Measurements from ENCODE around the gene RPP21.

The RPP21 gene

GRCh38 chr6:30359276-30359675, 14.3 kb downstream of the RPP21 start:
- H3K9me2 ChIP-seq (replicated peaks; ENCODE audit: insufficient read depth, low read length), result no peaks in the 10 kb centered on the region
- H3K79me2 ChIP-seq (ENCODE audit: insufficient read depth, low read length), result no peaks in the 10 kb centered on the region
- no peak overlapping the region for H3K4me2 ChIP-seq (ENCODE audit: low read depth, low read length, poor library complexity, severe bottlenecking)
- no peaks in the 10 kb centered on the region for H3F3A ChIP-seq (ENCODE audit: insufficient read depth)
- H3K4me3 ChIP-seq (ENCODE audit: insufficient read depth, low read length, poor library complexity, severe bottlenecking), result no peak overlapping the region
- H3K9ac ChIP-seq (ENCODE audit: low read length), result no peak overlapping the region
- H3K27me3 ChIP-seq (ENCODE audit: low read length), result no peaks in the 10 kb centered on the region; the same call in 1 of the 2 replicates
- H3K27ac ChIP-seq (ENCODE audit: low read depth, low read length), result no peak overlapping the region
- H2AFZ ChIP-seq (ENCODE audit: low read depth, low read length, severe bottlenecking), result no peak overlapping the region
- no peak for TF ChIP-seq EZH2phosphoT487 (conservative IDR thresholded peaks at IDR 0.05; ENCODE audit: low read length)
- TF ChIP-seq CTCF (IDR thresholded peaks at IDR 0.05; ENCODE audit: insufficient read depth, low read length, poor library complexity, severe bottlenecking), result no peak
- no peaks in the 10 kb centered on the region for H3K36me3 ChIP-seq (ENCODE audit: low read length)
- H3K9me3 ChIP-seq (ENCODE audit: insufficient read depth, low read length), result no peaks in the 10 kb centered on the region
- H4K20me1 ChIP-seq (ENCODE audit: low read depth, low read length), result no peaks in the 10 kb centered on the region

- Histone ChIP-seq H3K4me3 (ENCODE audit: insufficient read depth, low read length, poor library complexity, severe bottlenecking) (no peak overlapping the region), H3K27ac (ENCODE audit: low read depth, low read length) (no peak overlapping the region), H3K9me3 (ENCODE audit: insufficient read depth, low read length) (no peaks in the 10 kb centered on the region), H3K27me3 (ENCODE audit: low read length) (no peaks in the 10 kb centered on the region; the same call in 1 of the 2 replicates), H3K9ac (ENCODE audit: low read length) (no peak overlapping the region), H3K79me2 (ENCODE audit: insufficient read depth, low read length) (no peaks in the 10 kb centered on the region), H4K20me1 (ENCODE audit: low read depth, low read length) (no peaks in the 10 kb centered on the region), H2AFZ (ENCODE audit: low read depth, low read length, severe bottlenecking) (no peak overlapping the region), H3K36me3 (ENCODE audit: low read length) (no peaks in the 10 kb centered on the region), H3K9me2 (replicated peaks; ENCODE audit: insufficient read depth, low read length) (no peaks in the 10 kb centered on the region), H3F3A (ENCODE audit: insufficient read depth) (no peaks in the 10 kb centered on the region), H3K4me2 (ENCODE audit: low read depth, low read length, poor library complexity, severe bottlenecking) (no peak overlapping the region)
- no peak for TF ChIP-seq CTCF (IDR thresholded peaks at IDR 0.05; ENCODE audit: insufficient read depth, low read length, poor library complexity, severe bottlenecking)
Observed at GRCh38 chr6:30360139-30360538, 15.2 kb downstream of the RPP21 start.

- H3K9me3 ChIP-seq (ENCODE audit: insufficient read depth, low read length), result no peaks in the 10 kb centered on the region
- H3K27ac ChIP-seq (ENCODE audit: low read depth, low read length), result no peak overlapping the region
- no peak overlapping the region for H3K4me2 ChIP-seq (ENCODE audit: low read depth, low read length, poor library complexity, severe bottlenecking)
- H4K20me1 ChIP-seq (ENCODE audit: low read depth, low read length), result no peaks in the 10 kb centered on the region
- no peaks in the 10 kb centered on the region for H3K9me2 ChIP-seq (replicated peaks; ENCODE audit: insufficient read depth, low read length)
- no peaks in the 10 kb centered on the region; the same call in 1 of the 2 replicates for H3K27me3 ChIP-seq (ENCODE audit: low read length)
- H3K9ac ChIP-seq (ENCODE audit: low read length), result no peak overlapping the region
- H3F3A ChIP-seq (ENCODE audit: insufficient read depth), result no peaks in the 10 kb centered on the region
- no peaks in the 10 kb centered on the region for H3K79me2 ChIP-seq (ENCODE audit: insufficient read depth, low read length)
- no peaks in the 10 kb centered on the region for H3K36me3 ChIP-seq (ENCODE audit: low read length)
- TF ChIP-seq EZH2phosphoT487 (conservative IDR thresholded peaks at IDR 0.05; ENCODE audit: low read length) (no peak), CTCF (IDR thresholded peaks at IDR 0.05; ENCODE audit: insufficient read depth, low read length, poor library complexity, severe bottlenecking) (no peak)
- no peak overlapping the region for H2AFZ ChIP-seq (ENCODE audit: low read depth, low read length, severe bottlenecking)
- H3K4me3 ChIP-seq (ENCODE audit: insufficient read depth, low read length, poor library complexity, severe bottlenecking), result no peak overlapping the region
Observed at GRCh38 chr6:30361661-30362060, 16.7 kb downstream of the RPP21 start.

All from SU-DHL-6 (cell line).